Stimulated activated CD8-positive, alpha-beta memory T cell treated with anti-CD3 and anti-CD28 coated beads, Interleukin-12 subunit alpha, Interleukin-12 subunit beta, amount 100 ng/mL, for 1 hour (primary cell): Measurements from ENCODE around the gene SMARCC1.

Experiments
- DNase-seq: peaks from one replicate; pipeline ENCODE4 v3.0.0-alpha.2; 2020; ENCODE audit warnings: low read depth

The SMARCC1 gene

DNA sequence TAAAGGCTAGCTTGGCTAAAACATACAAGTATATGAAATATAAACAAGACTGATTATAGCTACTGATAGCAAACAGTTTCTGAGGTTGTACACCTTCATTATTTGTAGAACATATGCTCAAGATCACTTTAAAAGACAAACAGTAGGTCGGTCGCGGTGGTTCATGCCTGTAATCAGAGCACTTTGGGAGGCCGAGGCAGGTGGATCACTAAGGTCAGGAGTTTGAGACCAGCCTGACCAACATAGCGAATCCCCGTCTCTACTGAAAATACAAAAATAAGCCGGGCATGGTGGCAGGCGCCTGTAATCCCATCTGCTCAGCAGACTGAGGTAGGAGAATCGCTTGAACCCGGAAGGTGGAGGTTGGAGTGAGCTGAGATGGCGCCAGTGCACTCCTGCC lies 80.3 kb downstream of the SMARCC1 start:
- DNase-seq: no peak

DNA sequence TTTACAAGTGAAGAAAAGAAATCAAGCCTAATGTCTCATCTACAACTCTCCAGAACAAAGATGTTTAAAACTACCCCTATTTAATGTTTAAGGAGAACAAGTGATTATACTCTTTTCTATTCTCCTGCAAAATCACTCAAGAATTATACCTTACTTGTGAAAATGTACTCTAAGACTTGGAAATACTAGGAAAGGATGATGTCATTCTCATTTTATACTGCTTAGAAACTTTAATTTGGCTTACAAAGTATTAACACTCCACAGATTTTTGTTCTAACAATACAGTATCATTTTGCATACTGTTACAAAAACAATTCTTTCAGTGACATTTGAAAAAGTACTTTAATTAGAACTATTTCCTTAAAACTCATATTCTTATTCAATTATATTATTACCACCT lies 89.5 kb downstream of the SMARCC1 start:
- no peak for DNase-seq

DNA sequence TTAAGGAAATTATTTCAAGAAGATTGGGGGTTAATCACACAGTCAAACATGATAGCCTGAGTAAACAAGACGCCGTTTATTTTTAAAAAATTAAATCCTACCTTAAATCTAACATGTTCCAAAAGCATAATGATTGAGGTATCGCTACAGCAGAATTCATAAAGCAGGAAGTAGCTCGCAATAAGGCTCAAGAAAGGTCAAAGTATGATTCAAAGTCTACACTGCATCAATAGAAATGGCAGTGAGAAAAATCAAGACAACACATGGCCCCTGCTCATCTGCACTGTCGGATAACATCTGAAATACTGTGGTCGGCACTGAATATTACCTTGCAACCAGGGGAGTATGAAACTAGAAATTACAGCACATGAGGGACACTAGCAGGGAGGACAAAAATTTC lies 93.2 kb downstream of the SMARCC1 start:
- no peak for DNase-seq

DNA sequence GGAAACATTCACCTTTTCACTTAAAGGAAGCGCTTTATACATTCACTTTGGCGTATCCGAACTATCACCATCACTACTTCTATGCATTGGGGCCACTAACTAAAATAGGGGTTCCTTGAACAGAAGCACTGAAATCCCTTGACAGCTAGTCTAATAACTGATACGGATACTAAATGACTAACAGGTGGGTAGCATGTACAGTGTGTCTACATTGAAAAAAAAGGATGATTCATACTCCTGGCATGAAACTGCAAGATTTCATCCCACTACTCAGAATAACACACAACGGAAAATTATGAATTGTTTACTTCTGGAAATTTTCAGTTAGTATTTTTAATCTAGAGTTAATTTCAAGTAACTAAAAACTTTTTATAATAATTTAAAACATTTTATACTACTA lies 96.7 kb downstream of the SMARCC1 start:
- no peak for DNase-seq

DNA sequence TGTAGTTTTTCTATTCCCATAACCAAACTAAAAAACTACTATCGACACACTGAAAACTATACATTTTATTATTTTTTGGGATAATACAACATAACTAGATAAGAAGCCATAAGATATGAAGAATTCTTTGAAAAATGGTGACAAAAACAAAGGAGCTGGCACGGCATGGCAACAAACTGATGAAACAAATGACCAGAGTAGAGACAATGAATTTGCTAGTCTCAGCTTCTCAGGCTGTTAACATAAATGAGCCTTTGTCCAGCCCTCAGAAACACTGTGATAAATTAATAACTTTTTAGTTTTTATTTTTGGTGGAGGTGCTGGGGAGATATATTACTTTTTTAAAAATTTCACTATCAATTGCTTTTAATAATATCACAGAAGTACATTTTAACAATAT lies 100.7 kb downstream of the SMARCC1 start:
- DNase-seq: no peak

DNA sequence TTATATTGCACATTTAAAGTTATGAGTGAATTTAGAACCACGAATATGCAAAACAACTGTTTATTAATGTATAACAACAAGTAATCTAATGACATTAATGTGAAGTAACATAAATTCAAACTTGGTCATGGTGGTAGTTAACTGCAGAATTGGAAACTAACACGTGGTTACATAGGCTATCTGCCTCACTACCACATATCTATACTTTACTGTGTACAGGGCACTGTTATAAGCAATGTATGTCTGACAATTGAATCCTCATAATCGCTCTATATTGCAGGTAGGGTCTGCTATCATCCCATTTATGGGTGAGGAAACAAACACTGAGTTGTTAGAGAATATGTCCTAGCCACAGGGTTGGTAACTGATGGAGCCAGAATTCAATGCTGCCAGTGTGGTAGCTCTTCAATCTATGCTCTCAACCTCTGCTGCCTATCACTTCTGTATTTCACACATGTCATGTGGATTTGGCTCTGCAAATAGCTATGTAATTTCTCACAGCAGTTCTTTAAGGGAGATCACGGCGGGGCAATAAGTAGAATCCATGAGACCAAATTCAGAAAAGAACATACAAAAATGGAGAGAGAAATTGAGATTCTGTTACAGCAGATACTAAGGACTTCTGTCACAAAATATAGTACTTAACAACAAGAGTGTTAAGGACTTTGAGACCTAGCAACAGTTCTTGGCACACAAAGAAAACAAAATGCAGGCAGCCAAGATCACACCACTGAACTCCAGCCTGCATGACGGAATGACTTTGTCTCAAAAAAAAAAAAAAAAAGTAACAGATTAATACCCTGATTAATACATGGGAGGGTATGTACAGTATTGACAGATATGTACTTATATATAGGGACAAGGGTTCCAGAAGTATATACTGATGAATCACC lies 103.0 kb downstream of the SMARCC1 start:
- no peak for DNase-seq

DNA sequence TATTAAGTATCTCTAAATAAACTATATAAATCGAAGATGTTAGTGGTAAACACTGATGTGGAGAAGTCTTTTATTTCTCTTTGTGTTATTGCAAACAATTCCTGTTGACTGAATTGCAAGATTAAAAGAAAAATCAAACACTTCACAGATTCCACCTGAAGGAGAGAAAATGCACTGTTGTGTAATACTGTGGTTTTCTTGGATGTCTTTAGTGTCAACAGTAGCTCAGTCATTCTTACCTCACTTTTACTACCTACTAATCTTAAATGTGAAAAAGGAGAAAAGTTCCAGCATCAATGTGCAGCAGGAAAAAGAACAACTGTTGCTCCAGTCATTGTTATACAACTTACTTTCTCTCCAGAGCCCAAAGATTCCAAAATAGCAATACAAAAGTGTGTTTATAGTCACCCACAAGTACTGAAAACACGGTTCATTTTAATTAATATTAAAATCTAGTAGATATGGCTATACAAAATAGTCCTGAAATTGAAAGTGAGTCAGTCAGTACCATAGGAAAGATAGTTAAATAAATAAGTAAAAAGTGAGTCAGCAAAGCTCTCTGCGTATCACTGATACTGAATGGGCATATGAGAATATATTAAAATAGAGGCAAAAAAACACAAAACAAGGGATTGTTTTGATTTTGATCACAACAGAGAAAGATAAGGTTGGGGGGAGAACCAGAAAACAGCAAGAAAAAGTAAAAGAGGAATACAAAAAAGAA lies 112.5 kb downstream of the SMARCC1 start:
- DNase-seq: no peak

DNA sequence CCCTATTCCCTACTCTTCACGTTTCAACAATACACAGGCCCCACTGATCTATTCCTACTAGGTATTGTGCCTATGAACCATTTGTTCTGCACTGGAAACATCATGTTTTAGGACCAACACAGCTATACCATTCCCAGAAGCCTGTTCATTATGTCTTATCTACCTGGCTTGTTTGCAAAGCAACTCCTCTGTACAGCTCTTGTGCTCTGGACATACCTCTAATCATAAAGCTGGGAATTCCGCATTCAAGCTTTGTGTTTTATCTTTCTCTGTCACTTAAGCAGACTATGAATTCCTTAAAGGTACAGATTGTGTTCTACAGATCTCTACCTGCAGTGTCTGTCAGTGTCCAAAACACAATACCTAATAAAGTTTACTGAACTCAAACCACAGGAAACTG lies 115.6 kb downstream of the SMARCC1 start:
- no peak for DNase-seq

DNA sequence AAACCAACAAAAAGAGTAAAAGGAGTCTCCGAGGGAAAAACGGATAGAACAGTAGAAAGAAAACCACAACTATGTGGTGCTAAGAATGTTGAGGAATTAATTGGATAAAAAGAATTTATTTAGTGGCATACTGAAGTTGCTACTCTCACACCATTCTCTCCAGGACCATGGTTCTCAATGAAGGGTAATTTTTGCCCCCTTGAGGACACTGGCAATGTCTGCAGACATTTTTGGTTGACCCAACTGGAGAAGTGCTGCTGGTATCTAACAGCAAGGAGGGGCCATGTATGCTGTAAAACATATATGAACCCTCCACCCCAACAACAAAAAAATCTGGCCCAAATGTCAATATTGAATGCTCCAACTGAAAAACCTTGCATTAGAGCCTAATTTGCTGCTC lies 117.2 kb downstream of the SMARCC1 start:
- DNase-seq: no peak

DNA sequence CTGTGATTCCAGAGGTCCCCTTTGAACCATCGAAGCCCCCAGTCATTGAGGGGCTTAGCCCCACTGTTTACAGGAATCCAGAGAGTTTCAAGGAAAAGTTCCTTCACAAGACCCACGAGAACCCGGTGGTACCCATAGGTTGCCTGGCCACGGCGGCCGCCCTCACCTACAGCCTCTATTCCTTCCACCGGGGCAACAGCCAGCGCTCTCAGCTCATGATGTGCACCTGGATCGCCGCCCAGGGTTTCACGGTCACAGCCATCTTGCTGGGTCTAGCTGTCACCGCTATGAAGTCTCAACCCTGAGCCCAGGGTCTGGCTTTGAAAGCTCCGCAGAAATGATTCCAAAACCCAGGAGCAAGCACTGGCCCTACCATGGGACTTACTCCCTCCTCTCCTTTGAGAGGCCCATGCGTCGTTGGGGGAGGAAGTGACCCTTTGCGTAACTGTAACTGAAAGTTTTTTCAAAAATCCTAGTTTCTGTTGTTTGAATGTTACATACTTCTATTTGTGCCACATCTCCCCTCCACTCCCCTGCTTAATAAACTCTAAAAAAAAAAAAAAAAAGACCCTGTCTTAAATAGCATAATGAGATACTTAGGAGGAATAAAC lies 118.0 kb downstream of the SMARCC1 start:
- no peak for DNase-seq

DNA sequence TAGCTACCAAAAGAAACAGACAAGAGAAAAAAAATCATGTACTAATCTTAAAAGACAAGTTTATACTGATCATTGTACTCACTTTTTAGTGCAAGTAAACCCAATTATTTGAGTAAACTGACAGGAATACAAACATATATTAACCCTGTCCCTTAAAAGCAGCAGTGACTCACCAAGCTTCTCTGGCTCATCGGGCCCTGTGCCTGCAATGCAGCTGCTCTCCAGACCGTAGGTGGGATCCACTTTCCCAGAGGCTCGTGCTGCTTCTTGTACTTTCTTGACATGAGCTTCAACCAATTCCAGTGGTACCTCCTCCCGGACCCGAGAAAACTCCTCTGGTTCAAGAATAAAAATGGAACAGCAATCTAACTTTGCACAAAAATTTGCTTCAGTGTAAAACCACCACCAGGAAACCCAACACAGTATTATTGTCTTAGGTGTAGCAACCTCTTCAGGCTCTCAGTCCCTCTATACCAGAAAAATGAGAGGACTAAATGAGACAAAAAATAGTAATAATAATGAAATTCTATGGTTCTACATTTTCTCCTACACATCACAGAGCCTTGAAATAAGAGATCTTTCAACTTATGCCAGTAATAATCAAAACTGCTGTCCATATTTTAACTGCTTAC lies 120.5 kb downstream of the SMARCC1 start:
- no peak for DNase-seq

DNA sequence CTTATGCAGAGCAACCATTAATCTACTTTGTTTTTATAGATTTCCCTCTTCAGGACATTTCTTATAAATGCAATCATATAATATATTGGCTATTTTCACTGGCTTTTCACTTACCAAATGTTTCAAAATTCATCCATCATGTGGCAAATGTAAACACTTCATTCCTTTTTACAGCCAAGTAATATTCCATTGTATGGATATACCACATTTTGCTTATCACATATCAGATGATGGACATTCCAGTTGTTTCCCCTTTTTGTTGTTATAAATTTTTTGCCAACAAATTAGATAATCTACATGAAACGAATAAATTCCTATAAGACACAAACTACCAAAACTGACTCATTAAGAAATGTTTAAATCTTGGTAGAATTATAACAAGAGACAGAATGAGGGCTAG lies 123.2 kb downstream of the SMARCC1 start:
- no peak for DNase-seq

DNA sequence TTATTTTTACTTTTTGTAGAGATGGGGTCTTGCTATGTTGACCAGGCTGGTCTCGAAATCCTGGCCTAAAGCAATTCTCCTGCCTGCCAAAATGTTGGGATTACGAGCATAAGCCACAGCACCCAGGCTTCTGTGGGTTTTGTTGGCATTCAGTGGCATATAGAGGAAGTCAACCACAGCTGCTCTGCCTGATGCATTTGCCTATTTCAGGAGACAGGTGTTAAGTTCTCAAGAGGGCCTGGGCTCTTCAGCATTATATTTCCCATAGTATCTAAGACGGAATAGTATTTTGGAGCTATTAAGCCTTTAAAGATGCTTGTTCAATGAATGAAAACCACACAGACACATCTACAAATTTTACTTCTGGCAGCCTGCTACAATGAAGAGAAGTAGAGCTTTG lies 129.6 kb downstream of the SMARCC1 start:
- no peak for DNase-seq

DNA sequence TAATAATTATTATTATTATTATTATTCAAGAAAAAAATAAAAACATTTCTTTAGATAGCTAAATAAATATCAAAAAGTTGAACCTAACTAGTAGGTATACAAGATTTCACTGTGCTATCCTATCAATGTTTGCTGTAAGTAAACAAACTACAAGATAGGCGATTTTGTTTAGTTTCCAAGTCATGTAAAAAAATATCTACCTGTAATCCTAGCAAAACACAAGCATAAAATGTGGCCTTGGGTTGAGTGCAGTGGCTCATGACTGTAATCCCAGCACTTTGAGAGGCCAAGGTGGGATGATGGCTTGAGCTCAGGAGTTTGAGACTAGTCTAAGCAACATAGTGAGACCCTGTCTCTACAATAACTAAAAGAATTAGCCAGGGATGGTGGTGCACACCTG lies 131.4 kb downstream of the SMARCC1 start:
- no peak for DNase-seq

DNA sequence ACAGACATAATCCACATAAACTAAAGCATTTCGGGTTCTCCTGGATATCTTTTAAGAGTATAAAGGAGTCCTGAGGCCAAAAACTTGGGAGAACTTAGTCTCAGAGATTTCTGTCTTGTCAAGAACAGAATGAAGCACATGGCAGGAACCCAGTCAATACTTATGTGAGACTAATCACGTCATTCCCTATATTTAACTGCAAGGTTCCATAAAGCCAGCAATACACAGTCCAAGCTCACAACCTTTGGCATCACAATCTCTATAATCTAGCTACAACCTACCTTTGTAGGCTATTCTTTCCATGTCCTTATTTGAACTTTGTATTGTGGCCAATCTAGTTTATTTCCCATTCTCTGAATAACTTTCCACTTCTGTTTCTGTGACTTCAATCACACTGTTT lies 134.1 kb downstream of the SMARCC1 start:
- no peak for DNase-seq

DNA sequence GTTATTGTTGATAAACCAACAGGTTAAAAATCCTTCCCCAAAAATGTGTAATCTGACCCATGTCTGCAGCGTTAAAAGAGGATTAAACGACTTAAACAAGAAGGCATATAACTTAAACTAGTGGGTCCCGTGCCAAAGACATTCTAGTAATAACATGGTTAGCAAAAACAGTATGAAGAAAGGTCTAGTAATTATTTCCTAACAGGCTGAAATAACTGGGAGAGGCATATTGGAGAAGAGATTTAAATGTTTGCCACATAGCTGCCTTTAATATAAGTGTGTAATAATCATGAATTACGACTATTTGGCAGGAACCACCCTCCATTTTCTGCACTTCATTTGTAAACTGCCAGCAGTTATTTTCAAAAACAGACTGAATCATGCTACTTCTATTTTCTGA lies 135.3 kb downstream of the SMARCC1 start:
- DNase-seq: no peak

DNA sequence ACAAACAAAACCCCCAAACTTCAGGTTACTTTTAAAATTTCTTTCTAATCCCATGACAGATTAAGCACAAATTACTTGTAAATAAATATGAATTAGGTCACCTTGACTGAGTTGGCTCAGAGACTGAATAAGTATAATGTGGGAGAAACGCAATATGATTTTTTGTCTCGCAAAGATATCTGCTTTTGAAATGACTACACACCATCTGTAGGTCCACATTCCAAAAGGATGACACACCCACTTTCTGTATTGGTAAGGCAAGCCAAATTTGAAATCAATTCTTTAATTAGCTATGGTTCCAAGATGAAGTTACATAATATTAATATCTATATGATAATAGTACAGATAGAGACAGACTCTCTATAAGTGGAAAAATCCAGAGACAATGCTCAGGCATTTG lies 136.1 kb downstream of the SMARCC1 start:
- DNase-seq: no peak

DNA sequence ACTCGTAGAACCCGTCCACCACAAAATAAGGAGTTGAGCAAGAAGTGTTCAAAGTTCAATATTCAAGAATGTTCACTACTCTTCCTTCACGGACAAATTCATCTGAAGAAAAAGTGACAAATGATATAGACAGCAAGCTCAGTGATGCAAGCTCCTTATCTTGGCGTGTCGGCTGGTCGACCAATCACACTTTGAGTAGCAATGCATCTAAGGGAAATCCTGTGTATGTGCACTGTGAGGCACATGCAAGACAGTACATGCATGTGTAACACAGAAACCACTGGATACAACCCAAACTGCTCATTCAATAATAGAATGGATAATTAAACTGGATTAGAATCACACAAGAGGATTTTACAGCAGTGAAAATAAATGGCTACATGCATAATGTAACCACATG lies 138.6 kb downstream of the SMARCC1 start:
- no peak for DNase-seq

DNA sequence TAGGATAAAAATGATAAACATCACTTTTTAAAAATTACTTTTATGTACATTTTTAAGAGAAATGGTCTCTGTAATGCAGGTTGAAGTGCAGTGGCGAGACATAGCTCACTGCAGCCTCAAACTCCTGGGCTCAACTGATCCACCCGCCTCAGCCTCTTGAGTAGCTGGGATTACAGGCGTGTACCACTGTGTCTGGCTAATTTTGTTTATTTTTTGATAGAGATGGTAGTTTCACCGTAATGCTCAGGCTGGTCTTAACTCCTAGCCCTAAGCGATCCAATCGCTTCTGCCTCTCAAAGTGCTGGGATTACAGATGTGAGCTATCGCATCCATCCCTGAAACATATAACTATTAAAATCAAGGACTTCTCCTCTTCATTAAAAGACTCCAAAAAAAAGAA lies 140.0 kb downstream of the SMARCC1 start:
- DNase-seq: no peak

DNA sequence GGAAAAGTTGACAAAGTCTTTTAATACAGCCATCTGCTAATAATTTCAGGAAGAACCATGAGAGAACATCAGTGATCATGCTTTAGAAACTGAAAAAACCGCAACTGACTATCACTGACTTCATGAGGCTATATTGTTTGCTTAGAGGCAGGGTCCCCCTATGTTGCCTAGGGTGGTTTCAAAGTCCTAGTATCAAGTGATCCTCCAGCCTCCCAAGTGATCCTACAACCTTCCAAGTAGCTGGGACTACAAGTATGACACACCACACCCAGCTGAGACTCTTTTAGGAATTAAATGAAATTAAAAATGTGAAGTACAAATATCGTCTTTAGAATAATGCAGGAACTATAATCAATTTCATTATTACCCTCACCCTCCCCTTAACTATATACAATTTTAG lies 144.8 kb downstream of the SMARCC1 start:
- DNase-seq: no peak

DNA sequence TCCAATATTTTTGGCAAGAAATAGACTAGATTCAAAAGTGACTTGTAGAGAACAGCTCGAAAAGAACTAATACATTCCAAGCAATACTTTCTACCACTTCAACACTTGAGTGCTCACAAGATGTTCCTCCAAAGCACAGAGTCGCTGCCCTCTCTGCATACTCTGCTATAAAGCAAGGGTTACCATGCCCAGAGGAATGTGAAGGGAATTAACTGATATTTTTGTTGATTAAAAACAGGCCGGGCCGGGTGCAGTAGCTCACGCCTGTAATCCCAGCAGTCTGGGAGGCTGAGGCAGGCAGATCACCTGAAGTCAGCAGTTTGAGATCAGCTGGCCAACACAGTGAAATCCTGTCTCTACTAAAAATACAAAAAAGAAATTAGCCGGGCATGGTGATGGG lies 145.5 kb downstream of the SMARCC1 start:
- DNase-seq: no peak

DNA sequence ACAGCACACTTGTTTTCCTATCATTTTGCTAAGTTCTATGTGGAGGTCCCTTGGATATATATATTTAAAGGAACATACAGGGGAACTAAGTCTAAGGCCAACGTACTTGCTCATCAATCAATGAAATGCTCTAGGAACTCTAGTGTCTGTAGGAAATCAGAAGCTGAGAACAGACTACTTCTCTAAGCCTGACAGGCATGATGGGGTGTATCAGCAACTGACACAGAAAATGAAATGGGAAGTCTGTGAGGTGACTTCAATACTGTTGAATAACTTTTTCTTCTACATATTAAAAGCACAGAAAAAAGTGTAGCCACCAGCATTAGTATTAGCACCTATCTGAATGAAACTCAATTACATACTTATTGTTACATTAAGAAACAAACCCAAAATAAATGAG lies 146.2 kb downstream of the SMARCC1 start:
- no peak for DNase-seq

DNA sequence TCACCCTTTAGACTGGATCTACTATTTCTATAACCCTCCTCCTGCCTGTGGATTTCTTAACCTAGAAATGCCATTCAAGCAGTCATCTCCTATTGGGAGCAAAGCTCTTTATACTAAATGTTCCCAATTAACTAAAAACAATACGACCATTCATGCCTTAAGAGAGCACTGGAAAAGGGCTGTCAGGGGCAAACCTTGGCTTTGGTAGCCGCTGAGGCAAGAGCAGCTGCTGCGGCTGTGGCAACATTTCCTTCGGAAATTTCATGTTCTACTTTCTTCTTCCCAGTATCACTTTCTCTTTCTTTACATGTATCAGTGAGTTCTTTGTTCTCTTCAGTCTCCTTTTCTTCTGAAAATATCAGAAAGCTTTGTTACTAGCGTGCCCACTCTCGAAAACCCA lies 146.7 kb downstream of the SMARCC1 start:
- DNase-seq: no peak
